ENCODE results near the gene RASA3.
"Not testable (repeated sequence)": the region's sequence is repeated elsewhere in the genome, so short reads cannot be mapped to it uniquely, and the experiment has no call there.

The RASA3 gene

DNA sequence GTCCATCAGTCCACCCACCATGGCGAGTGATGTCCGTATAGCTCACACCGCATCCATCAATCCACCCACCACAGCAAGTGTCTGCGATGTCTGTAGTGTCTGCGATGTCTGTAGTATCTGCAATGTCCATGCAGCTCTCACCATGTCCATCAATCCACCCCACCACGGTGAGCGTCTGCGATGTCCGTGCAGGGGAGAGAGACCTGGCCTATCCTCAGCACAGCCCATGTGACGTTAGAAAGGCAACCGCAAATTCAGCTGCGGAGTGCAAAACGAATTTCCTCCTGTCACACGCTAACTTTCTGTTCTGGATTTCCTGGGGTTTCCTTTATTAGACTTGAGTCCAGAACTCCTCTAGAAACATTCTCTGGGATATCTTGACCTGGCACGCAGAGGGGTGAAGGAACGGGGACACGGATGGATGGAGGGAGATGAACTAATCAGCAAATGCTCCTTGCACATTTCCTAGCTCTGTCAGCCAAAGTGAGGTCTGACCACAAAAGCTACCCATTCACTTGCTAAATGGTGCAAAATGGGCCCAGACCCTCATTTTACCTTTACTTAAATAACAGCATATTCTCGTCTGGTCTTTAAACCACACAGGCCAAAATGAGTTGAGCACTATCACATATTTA lies 18.3 kb downstream of the RASA3 start:
- DNase-seq (ENCODE audit: low read depth in 2 of 2), result no peak

DNA sequence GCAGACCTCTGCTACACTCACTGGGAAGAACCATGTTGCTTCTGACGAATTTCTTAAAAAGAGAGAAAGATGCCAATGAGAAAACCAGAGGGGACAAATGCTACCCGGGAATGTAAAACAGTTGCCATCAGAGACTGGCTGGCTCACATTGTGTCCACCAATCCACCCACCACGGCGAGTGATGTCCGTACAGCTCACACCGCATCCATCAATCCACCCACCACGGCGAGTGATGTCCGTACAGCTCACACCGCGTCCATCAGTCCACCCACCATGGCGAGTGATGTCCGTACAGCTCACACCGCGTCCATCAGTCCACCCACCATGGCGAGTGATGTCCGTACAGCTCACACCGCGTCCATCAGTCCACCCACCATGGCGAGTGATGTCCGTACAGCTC lies 19.0 kb downstream of the RASA3 start:
- DNase-seq (ENCODE audit: low read depth in 2 of 2), result not testable (repeated sequence)

DNA sequence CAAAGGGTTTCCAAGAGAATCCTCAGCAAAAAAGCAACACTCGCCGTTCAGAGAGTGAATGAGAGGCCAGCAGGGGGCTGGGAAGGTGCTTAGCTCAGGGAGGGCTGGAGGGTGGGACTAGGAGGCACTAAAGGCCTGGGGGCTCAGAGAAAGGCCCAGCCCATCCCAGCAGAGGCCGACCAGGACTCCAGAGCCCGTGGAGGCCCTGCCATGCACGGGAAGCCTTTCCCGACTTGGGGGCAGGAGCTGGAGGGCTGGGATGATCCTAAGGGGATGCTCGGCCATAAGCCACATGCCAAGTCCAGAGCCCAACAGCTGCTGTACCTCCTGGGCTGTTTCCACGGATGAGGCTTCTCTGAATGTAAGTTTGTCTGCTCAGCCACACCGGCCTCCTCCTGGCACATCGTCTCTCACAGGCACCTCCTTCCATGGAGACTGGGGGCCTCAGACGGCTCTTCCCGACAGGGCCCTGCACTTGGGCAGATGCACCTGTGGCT lies 19.5 kb downstream of the RASA3 start:
- no peak for DNase-seq (ENCODE audit: low read depth in 2 of 2)

DNA sequence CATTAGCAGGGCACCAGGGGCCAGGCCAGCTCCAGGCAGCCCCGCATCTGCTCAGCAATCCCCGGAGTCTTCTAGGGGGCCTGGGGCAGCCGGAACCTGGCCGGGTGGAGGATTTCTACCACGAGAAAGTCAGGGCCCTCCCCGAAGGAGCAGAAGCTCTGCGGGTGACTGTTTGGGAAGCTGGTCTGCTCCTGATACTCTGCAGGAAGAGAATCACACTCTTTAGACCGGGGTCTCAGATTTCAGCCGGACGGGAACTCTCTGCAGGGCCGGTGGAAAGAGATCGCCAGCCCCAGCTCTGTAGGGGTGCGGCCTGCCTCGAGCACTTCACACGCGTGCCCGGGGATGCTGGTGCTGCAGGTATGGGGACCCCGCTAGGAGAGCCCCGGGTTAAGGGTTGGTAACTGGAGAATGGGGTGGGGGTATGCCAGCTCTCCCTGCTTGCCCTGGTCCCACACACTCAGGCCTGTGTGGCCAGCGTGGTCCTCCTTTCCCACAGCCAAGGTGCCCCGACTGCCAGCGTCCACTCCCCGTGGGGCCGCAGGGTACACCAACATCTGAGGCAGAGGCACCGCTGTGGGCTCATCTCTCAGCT lies 20.1 kb downstream of the RASA3 start:
- DNase-seq (ENCODE audit: low read depth in 2 of 2), result no peak

DNA sequence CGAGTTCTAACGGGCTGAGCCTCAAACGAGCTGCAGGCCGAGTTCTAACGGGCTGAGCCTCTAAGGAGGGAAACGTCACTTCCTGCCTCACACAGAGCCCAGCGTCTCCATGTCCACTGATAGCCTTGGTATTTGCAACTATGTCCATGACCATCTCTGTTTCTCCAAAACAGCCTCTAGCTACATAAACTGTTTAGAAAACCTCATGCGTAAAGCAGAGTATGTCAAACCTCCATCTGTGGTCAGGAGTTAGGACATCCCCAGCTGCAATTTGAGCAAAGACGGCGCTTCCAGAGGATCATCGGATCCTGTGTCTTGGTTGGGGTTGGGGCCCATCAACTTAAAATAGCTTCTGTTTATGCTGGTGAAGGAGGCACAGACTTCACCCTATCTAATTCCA lies 20.8 kb downstream of the RASA3 start:
- no peak for DNase-seq (ENCODE audit: low read depth in 2 of 2)

DNA sequence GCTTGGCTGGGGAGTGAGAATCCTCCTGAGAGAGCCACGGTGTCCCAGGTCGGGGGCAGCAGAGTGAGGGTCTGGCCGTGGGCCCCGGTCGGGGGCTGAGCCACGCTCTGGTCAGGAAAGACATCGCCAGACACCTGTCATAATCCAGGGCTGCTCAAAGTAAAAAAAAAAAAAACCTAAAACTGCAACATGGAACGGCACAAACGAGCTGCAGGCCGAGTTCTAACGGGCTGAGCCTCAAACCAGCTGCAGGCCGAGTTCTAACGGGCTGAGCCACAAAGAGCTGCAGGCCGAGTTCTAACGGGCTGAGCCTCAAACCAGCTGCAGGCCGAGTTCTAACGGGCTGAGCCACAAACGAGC lies 21.6 kb downstream of the RASA3 start:
- not testable (repeated sequence) for DNase-seq (ENCODE audit: low read depth in 2 of 2)

DNA sequence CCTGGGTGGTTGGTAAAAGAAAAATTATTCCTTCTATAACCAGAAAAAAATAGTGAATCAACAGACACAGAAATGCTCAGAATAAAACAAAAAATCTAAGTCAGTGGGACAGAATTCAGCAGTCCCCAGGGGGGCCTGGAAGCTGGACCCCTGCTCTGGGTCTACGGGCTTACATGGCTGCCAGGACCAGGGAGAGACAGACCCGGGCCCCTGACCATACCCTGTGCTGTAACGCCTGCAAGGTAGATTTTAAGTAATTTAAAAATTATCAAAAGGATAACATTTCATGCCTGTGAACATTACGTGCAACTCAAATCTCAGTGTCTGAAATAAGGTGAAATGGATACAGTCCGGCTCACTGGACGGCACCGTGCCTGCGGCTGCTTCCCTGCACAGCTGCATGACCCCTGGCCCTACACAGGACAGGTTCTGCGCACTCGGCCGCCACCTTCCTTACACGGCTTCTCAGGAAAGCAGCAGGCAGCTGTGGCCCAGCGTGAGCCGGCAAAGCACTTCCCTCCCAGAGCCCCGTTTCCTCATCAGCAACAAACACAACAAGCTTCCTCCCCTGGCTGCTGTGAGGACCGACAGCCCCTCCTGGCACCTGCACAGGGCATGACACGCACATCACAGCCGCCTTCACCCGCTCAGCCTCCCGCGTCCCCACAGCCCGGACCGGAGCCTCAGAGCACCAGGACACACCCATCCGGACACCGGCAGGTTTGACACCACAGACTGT lies 22.2 kb downstream of the RASA3 start:
- DNase-seq (ENCODE audit: low read depth in 2 of 2), result no peak

DNA sequence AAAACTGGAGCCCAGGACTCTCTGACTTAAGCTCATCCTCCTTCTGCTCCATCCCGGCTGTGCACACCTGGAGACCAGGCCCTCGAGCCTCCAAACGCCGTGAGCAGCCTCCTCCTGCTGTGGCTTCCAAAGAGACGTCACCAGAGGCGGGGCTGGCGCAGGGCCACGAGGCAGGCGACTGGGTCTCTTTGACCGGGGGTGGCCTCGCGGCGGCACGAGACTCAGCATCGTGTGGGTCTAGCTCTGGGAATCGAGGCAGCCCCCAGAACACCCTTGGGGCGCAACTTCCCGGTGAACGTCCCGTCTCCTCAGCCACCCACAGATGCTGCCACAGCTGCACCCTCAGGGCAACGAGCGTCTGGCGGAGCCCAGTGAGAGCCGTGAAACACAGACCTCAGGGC lies 22.8 kb downstream of the RASA3 start:
- DNase-seq (ENCODE audit: low read depth in 2 of 2), result no peak

DNA sequence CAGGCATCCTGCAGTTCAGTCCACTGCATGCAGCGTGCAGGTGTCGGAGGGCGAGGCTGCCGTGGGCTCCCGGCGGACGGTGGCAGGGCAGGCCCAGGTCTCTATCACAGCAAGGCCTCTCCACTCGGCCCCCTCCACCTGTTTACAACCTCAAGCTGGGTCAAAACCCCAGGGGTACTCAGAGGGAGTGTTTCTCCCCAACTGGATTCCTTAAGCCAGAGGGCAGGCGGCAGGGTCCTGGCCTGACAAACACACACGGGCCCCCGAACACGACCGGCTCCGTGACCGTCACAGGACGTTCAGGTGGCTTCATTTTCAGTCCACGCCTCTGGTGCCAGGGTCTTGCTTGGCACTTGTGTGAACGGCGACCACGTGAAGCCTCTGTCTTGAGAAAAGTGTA lies 23.5 kb downstream of the RASA3 start:
- DNase-seq (ENCODE audit: low read depth in 2 of 2), result no peak

DNA sequence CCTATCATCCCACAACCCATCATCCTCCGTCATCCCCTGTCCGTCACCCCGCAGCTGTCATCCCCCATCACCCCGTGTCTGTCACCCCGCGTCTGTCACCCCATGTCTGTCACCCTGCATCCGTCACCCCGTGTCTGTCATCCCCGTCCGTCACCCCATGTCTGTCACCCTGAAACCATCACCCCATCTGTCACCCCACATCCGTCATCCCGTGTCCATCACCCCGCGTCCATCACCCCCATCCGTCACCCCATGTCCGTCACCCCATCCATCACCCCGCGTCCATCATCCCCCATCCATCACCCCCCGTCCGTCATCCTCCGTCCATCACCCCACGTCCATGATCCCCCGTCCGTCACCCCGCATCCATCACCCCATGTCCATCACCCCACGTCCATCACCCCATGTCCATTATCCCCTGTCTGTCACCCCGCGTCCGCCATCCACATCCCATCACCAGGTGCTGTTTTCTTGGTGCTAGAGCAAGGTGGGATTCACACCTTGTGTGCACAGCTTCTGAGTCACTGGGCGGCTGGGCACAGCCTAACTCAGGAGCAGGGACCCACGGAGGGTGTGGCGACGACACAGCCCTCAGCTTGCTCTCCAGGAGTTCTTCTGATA lies 24.2 kb downstream of the RASA3 start:
- no peak for DNase-seq (ENCODE audit: low read depth in 2 of 2)

DNA sequence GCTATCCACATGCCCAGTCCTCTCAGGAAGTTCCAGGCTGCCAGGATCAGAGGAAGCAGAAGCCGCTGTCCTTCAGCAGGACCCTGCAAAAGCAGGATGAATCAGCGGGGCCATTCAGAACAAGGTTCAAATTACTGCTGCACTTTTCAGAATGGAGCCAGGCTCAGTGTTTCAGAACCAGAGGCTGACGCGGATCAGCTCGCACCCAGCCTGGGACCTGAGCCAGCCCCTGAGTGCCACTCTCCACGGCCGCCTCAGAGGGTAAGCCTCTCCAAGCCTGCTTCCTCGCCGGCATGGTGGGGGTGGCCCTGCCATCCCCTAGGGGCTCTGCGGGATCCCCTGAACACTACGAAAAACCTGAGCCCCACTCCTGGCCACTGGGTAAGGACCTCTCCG lies 24.7 kb downstream of the RASA3 start:
- no peak for DNase-seq (ENCODE audit: low read depth in 2 of 2)

DNA sequence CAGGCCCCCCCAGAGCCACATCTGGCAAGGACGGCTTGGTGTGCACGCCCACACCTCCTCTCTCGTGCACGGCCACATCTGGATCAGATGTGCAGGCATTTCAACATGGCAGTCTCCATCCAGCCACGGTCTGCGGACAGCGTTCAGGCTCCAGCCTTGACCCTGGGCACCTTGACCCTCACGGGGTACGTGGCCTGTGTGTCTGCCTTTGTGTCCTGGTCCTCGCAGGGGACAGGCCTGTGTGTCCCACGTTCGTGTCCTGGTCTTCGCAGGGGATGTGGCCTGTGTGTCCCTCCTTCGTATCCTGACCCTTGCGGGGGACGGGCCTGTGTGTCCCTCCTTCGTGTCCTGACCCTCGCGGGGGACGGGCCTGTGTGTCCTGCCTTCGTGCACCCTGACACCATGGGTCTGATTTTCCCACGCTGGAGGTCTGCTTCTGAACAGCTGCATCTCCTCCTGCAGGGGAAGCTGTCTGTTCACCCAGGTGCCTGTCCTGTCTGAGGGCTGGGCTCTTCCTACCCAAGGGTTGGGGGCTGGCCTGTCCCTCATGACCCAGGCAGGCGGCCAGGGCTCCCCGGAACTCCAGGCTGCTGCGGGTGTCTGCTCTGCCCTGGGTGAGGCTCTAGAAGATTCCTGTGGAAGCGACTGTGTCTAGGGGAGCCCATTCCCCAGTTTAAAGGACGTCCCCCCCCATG lies 25.3 kb downstream of the RASA3 start:
- DNase-seq (ENCODE audit: low read depth in 2 of 2), result no peak

DNA sequence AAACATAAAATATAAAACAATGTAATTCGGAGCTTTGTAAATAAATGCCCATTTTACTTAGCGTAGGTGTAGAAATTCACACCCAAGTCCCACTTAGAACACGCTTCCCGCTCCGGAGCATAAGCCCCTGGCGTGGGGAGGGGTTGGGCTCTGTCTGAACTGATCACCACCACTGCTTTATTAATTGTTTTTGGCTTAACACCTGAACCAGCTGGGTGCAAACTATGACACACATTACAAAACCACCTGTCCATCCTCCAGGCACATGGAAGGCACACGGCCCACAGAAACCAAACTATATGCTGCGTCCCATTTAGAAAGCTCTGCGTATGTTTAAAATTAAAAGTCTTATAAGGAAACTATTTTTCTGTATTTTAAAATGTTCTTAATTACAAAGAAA lies 25.9 kb downstream of the RASA3 start:
- DNase-seq (ENCODE audit: low read depth in 2 of 2), result no peak

DNA sequence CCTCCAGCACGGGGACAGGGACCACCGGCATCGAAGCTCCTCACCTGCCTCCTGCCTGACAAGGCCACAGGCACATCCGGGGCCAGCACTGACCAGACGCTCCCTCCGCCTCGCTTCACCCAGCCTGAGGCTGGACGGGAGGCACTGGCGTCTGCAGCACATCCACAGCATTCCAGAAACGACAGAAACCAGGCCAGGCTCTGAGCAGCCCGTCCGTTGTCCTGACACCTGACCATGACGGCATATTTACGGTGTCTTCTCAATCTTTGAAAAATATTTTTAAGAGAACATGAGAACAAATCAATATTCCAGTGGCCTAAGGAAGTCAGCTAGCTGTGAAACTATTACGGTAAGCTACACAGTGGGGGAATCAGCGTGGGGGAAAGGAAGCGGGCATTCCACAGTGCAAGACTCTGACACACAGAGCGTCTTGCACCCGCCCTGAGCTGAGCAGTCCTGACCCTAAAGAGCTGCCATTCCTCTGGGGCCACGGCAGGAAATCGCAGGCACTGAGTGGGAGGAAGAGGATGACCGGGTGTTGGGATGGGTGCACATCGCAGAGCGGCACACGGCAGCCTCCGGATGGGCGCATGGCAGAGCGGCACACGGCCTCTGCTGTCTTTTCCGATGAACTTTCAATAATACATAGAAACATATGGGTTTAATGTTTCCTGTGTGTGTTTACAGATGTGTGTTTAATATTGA lies 26.8 kb downstream of the RASA3 start:
- no peak for DNase-seq (ENCODE audit: low read depth in 2 of 2)

DNA sequence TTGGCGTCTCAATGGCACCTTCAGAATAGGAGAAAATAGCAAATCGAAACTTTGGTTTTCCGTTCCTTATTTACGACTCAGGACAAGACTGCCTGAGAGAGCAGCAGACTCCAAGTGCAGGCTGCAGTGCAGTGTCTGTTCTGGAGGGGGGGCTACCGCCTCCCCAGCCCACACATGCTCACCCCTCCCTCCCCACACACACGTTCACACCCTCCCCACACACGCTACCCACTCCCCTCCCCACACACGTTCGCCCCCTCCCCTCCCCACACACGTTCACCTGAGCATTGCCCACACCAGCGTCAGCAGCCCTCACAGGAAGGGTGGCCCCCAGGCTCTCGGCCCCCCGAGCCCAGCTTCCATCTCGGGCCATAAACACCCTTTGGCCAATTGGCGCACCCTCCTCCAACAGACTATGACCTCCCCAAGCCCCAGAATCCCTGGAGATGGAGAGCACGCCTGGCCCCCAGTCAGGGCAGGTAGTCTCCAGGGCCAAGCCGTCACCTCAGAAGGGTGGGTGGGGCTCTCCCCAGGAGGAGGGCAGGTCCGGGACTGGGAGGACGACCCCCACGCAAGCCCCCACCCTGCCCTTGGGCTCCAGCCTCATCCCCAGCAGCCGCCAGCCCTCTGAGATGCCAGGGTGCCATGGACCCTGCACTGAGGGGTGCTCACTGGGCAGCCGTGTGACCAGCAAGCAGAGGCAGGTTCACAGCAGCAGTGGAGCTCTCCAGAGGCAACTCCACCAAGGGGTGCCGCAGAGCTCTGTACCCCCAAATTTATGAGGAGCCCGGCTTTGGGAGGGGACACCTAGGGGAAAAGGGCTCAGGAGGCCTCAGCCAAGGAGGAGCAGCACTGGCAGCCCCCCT lies 27.5 kb downstream of the RASA3 start:
- DNase-seq (ENCODE audit: low read depth in 2 of 2), result no peak

DNA sequence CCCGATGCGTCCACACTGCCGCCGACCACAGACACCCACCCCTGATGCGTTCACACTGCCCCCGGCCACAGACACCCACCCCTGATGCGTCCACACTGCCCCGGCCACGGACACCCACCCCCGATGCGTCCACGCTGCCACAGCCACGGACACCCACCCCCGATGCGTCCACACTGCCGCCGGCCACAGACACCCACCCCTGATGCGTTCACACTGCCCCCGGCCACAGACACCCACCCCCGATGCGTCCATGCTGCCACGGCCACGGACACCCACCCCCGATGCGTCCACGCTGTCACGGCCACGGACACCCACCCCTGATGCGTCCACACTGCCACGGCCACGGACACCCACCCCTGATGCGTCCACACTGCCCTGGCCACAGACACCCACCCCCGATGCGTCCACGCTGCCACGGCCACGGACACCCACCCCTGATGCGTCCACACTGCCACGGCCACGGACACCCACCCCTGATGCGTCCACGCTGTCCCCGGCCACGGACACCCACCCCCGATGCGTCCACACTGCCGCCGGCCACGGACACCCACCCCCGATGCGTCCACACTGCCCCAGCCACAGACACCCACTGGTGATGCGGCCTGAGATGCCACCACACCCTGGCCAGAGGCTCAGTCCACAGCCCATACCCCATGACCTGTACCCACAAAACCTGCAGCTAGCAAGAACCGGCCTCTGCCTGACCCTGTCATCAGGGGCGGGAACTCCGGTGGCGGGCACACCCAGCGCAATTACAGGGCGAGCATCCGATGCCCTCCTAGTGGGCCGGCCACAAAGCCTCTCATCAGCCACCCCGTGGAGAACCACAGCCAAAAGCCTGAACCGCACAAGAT lies 28.4 kb downstream of the RASA3 start:
- no peak for DNase-seq (ENCODE audit: low read depth in 2 of 2)

DNA sequence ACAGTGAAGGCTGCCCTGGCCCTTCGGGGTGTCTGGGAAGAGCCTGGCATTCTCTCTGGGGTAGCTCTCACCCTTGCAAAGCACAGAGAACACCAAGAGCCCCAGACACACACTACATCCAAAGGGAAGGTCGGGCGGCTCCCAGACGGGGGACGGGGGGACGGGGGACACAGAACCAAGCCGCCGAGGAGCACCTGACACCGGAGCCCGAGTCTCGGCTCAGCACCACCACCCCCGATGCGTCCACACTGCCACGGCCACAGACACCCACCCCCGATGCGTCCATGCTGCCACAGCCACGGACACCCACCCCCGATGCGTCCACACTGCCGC lies 29.2 kb downstream of the RASA3 start:
- DNase-seq (ENCODE audit: low read depth in 2 of 2), result not testable (repeated sequence)

DNA sequence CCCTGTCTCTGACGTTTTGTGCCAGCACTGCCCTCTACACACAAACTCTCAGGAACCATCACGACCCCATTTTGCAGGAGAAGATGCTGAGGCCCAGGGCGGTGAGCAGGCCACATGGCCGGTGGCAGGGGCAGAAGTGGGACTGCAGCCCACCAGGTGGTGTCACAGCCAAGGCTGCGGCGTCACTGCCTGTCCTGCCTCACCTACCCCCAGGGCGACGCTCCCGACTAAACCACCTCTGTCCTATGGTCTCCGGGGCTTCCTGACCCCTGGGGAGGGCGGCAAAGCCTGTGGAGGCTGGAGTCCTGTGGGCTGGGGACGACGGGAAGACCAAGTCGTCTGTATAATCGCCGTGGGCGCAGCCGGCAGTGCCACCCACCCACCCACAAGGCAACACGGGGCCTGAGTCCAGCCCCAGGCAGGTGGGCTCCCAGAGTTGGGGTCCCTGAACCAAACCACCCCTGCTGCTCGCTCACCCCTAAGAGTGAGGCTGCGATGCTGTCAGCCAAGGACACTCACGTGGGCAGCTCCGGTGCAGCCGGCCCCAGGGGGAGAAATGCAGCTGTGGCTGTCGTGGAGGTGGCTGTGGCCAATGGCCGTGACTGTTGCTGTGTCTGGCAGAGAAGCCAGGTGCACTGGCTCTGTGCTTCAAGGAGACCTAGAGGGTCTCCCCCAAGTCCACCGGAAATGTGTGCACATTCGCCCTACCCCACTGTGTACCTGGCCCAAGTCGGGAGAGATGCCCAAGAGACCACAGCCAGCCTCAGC lies 29.7 kb downstream of the RASA3 start:
- DNase-seq (ENCODE audit: low read depth in 2 of 2), result no peak

DNA sequence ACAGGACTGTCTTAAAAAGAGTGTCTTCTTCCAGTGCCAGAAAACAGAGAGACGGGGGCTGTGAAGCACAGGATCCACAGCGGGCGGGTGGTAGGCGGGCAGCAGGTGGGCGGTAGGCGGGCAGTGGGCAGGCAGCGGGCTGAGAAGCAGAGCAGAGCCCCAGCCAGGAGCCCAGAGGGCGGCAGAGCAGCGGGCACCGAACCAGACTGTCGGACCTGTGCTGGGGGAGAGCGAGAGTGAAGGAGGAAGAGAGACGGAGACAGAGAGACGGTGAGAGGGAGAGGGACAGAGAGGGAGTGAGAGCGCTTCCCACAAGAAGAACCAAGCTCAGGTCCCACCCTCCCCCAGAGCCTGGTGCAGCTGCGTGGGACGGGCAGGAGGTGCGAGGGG lies 30.3 kb downstream of the RASA3 start:
- DNase-seq (ENCODE audit: low read depth in 2 of 2), result no peak
